ENCODE data around the gene OSBPL10.
"Not testable (repeated sequence)": the region's sequence is repeated elsewhere in the genome, so short reads cannot be mapped to it uniquely, and the experiment has no call there.

The OSBPL10 gene

GRCh38 chr3:31882895-31883294, 98.2 kb downstream of the OSBPL10 start:
- no peak for DNase-seq

- DNase-seq: no peak
These were observed 98.6 kb downstream of the OSBPL10 start for GRCh38 chr3:31882431-31882830.

DNA sequence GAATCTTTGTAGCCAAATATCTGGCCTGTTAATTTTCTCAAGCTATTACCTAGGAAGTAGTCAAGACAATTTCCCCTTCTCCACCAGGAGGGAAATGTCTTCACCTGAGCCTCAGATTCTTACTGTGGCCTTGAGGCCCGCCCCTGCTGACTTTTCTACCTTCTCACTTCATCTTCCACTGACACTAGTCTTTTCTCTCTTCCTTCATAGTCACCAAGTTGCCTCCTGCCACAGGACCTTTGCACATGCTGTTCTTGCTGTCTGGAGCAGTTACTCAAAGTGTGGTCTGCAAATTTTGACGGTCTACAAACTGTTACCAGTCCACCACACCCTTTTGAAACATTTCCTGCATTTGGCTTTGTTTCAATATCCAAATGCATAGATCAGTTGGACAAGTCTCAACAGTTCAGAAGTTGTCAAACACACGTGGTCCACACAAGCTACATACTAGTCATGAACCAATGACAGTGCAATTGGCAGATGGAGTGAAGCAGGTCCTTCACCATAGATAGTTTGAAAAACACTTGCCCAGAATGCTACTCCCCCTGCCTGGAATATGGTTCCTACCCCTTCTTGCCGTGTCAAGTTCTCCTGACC, 100.5 kb downstream of the OSBPL10 start:
- no peak for DNase-seq

DNA sequence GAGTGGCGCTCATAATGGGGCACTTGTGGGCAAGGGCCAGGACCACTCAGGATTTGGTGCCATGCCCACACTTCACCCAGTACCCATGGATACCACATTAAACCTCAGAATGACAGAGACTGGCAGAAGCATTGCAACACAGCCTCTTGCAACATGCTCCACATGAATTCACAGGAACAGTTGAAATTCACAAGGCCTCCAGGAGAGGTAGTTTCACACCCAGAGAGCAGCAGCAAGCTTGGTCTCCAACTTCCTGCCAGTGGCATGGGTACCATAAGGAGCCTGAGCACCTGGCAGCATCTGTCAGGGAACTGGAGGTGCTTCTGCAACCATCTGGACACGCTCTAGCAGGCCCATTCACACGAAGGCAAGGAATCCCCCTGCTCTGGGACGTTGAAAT, 101.0 kb downstream of the OSBPL10 start:
- no peak for DNase-seq

- DNase-seq: no peak
These were observed 101.7 kb downstream of the OSBPL10 start for GRCh38 chr3:31879365-31879764.

- peak; percentile 72 for DNase-seq
These were observed 102.7 kb downstream of the OSBPL10 start for GRCh38 chr3:31878231-31878838.

GRCh38 chr3:31876331-31876730, 104.7 kb downstream of the OSBPL10 start:
- peak; percentile 69 for DNase-seq

GRCh38 chr3:31875437-31875836, 105.6 kb downstream of the OSBPL10 start:
- DNase-seq: no peak

DNA sequence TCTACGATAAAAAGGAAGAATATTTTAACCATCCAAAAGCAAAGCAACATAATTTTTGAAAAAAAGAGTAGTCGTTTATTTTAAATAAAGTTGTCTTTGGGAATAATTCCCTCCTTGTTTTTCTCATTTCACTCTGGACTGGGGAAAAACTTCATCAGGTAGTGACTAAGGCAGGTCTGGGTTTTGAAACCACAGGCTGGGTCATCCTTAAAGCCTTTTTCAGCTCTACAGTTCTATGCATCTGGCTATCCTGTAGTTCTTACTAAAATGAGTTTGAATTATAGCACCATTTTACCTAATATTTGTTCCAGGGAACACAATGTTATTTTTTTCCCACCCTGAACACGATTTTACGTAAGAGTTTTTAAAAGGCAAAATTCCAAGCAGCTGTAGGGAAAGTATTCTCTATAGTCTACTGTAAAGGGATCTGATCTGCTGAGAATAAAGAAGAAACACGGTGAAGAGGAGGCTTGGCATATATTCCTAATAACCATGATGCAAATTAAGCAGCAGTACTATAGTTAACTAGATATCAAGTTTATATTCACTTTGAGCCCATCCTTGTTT, 107.7 kb downstream of the OSBPL10 start:
- no peak for DNase-seq

DNA sequence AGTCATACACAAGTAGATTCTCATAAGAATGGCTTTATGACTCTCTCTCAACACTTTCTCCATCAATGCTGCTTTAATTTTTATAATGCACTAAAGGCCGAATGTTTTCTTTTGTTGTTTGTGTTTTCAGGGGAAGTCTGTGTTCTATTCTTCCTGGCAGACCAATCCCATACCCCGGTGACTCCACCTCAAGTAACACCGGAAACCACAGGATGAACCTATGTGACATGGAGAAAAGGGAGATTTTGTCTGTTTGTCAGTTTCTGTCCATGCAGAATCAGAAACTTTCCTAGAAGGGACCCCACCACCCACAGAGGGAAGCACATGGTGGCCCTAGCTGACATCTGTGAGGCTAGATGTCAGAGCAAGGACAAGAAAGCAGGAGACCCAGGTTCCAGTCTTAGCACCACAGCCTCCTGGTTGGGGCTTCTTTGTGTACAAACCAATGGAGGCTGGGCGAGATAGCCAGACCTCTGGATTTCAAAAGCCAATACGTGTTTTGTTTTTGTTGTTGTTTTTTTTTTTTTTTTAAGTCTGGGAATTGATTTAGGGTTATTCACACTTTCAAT, 109.0 kb downstream of the OSBPL10 start:
- DNase-seq: no peak

- DNase-seq: not testable (repeated sequence)
These were observed 111.0 kb downstream of the OSBPL10 start for GRCh38 chr3:31870111-31870510.

DNA sequence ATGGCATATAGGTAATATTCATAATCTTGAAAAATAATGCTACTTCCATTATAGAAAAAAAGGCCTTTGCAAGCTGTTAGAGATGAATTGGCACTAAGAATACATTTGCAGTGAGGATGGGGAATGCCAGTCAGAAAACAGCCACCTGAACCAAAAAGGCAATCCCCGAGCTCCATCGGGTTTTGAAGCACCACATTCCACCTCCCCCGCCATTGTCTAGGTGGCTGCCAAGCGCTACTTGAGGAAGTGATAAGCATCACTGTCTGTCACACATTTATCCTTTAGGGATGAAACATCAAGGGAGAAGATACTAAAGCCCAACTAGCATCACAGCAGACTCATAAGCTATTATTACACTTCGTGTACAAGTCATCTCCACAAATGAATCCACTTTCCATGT, 112.8 kb downstream of the OSBPL10 start:
- no peak for DNase-seq

DNA sequence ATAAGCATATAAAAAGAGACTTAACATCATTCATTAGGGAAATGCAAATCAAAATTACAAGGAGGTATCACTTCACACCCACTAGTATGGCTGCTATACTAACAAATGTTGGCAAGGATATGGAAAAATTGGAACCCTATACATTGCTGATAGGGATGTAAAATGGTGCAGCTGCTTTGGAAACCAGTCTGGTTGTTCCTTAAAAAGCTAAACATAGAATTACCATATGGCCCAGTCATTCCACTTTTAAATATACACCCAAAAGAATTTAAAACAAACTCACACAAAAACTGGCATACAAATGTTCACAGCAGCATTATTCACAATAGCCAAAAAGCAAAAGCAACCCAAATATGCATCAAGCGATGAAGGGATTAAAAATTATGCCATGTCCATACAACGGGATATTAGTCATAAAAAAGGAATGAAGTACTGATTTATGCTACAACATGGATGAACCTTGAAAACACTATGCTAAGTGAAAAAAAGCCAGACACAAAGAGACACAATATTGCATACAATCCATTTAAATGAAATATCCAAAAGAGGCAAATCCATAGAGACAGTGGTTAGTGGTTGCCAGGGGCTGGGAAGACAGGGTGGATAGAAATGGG, 118.3 kb downstream of the OSBPL10 start:
- peak; percentile 38 for DNase-seq

DNA sequence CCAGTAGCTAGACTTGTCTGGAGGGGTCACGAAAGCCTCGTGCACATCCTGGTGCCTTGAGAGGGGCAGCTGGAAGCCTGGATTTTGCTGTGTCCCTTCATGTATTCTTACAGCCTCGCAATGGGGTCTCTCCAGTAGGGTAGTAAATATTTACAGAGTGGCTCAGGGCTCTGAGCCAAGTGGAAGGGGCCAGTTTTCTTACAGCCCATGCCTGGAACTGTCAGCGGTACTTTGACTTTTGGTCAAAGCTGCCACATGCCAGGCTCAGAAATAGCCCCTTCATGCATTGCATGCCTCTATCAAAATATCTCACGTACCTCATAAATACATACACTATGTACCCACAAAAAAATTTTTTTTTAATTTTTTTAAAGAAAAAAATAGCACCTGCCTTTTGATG, 119.2 kb downstream of the OSBPL10 start:
- DNase-seq: no peak

- DNase-seq: not testable (repeated sequence)
These were observed 120.4 kb downstream of the OSBPL10 start for GRCh38 chr3:31860642-31861041.

GRCh38 chr3:31859245-31859644, 121.8 kb downstream of the OSBPL10 start:
- DNase-seq: no peak

GRCh38 chr3:31858439-31858838, 122.6 kb downstream of the OSBPL10 start:
- peak; percentile 6 for DNase-seq

GRCh38 chr3:31853580-31853979, 127.5 kb downstream of the OSBPL10 start:
- DNase-seq: no peak

- no peak for DNase-seq
These were observed 129.8 kb downstream of the OSBPL10 start for GRCh38 chr3:31851278-31851677.

- no peak for DNase-seq
These were observed 132.2 kb downstream of the OSBPL10 start for GRCh38 chr3:31848911-31849310.

GRCh38 chr3:31848163-31848818, 132.8 kb downstream of the OSBPL10 start:
- no peak for DNase-seq

DNA sequence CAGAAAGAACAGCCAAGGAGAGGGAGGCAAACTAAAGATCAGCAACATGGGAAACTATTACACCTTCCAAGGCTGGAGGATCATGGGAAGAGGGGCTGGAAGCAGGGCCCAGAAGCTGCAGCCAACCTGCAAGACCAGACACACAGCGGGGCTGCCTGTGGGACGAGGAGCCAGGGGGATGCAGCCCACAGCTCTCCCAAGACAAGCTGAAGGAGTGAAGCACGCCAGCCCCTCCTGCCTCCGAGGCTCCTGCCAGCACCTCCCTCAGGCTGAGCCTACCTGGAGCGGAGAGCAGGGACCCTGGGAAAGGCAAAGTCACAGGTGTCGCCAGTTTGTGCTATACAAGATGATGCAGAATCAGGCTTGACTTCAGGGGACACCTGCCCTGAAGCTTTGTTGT, 133.3 kb downstream of the OSBPL10 start:
- no peak for DNase-seq

DNA sequence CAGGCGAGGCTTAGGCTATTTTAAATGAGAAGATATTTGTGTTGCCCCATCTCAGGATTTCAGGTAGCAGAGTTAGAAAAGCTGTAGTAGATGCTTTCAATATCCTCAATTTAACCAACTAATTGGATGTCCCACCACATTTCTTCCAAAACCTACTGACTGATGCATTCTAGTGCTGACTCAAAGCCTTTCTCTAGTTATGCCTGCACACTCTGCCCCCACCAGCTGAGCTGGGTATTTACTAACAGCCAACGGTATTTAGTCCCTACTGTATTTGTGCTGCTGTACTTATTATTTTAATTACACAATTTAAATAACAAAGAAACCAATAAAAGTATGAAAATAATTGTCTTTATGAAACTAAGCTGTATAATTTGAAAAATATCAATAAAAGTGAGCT, 139.5 kb downstream of the OSBPL10 start:
- DNase-seq: no peak

Data from fibroblast of skin of right quadriceps (primary cell).